ENCODE results near the gene TMEM272. TPM values are rescaled to one million over a fixed set of nuclear protein-coding genes. Genes with fewer than 3 reads are reported as not detected.

The TMEM272 gene
- total and polyA plus RNA-seq, 2 of the 13 experiments (the other 11 are each of a cell fraction or from before 2014, with no cell fraction given) = 0.37 to 0.62 TPM

GRCh38 chr13:51885651-51886050, 40.7 kb upstream of the TMEM272 start:
- CTCF ChIA-PET (ENCODE audit: low intra/inter-chr PET ratio, low total read pairs) = no interaction called here
- Histone ChIP-seq H3K4me3 (replicated peaks in 1 of 3; ENCODE audit: insufficient read depth in 1 of 3, low read depth in 2 of 3, low read length in 3 of 3) (no peak overlapping the region), H3K27me3 (ENCODE audit: control insufficient read depth in 1 of 2, insufficient read depth in 2 of 2, low read length in 2 of 2) (no peaks in the 10 kb centered on the region), H4K20me1 (ENCODE audit: insufficient read depth, low read length) (no peaks in the 10 kb centered on the region), H3K36me3 (replicated peaks in 1 of 2; ENCODE audit: control insufficient read depth in 1 of 2, insufficient read depth in 2 of 2, low read length in 2 of 2) (0 out of 5 replicates have a peak, but pooled peaks cover 0 to 3% of the 10 kb centered on the region in 2 experiments), H3K9me3 (ENCODE audit: low read length) (no peaks in the 10 kb centered on the region), H2AFZ (ENCODE audit: low read length) (no peak overlapping the region), H3K9ac (ENCODE audit: insufficient read depth, low read depth, low read length) (no peak overlapping the region), H3K4me2 (ENCODE audit: low read depth, low read length) (no peak overlapping the region), H3K79me2 (ENCODE audit: insufficient read depth, low read length) (no peaks in the 10 kb centered on the region), H3K4me1 (ENCODE audit: insufficient read depth, low read length) (no peaks in the 10 kb centered on the region), H3K27ac (ENCODE audit: extremely low read length, insufficient read depth, low read length) (no peak overlapping the region)
- TF ChIP-seq STAT5B (CRISPR knock-in tag; IDR thresholded peaks at IDR 0.05) (no peak), JDP2 (CRISPR knock-in tag; IDR thresholded peaks at IDR 0.05; ENCODE audit: borderline replicate concordance) (no peak), ZNF260 (CRISPR knock-in tag; IDR thresholded peaks at IDR 0.05; ENCODE audit: borderline replicate concordance, low read depth) (no peak), ZFY (CRISPR knock-in tag; IDR thresholded peaks at IDR 0.05) (no peak), RXRA (CRISPR knock-in tag; IDR thresholded peaks at IDR 0.05) (no peak), ZNF362 (CRISPR knock-in tag; IDR thresholded peaks at IDR 0.05; ENCODE audit: borderline replicate concordance) (no peak)
- no peak for FAIRE-seq
- no peak for ATAC-seq
- in situ Hi-C loops (cut with HindIII; ENCODE audit: extremely low pct_ligation_motif_present, low pct_unique_long_range_greater_than_20kb) (no loop called here), intact Hi-C loops (cut with micrococcal nuclease; ENCODE audit: unreplicated experiment) (no loop called here)
- DNase-seq (ENCODE audit: low spot score) = no peak
- 98% methylated on average over 2 of the region's 2 CpGs for WGBS (ENCODE audit: low lambda C conversion rate)
- BruUV-seq (replicated peaks) = no TSS peak
- POLR2A ChIA-PET = no interaction called here

- CTCF ChIA-PET (ENCODE audit: low intra/inter-chr PET ratio, low total read pairs) = no interaction called here
- no TSS peak for BruUV-seq (replicated peaks)
- no peak for TF ChIP-seq NFKBIZ (CRISPR knock-in tag; IDR thresholded peaks at IDR 0.05)
- no peak for TF ChIP-seq ZNF414 (CRISPR knock-in tag; IDR thresholded peaks at IDR 0.05)
- TF ChIP-seq ZNF746 (CRISPR knock-in tag; IDR thresholded peaks at IDR 0.05) = no peak
- no peak for TF ChIP-seq TEAD2 (CRISPR knock-in tag; IDR thresholded peaks at IDR 0.05)
- TF ChIP-seq PHF21A (CRISPR knock-in tag; IDR thresholded peaks at IDR 0.05) = no peak
- TF ChIP-seq PLSCR1 (CRISPR knock-in tag; IDR thresholded peaks at IDR 0.05; ENCODE audit: borderline replicate concordance) = no peak
- no peak for TF ChIP-seq SRSF9 (IDR thresholded peaks at IDR 0.05; ENCODE audit: borderline replicate concordance, insufficient read depth, low read depth, low read length, poor library complexity, severe bottlenecking)
- TF ChIP-seq PAX8 (CRISPR knock-in tag; IDR thresholded peaks at IDR 0.05; ENCODE audit: borderline replicate concordance) = no peak
- TF ChIP-seq ZFP82 (CRISPR knock-in tag; IDR thresholded peaks at IDR 0.05; ENCODE audit: borderline replicate concordance) = no peak
- no peak for TF ChIP-seq ZBTB38 (CRISPR knock-in tag; IDR thresholded peaks at IDR 0.05)
- no peak for TF ChIP-seq DNMT3B (CRISPR knock-in tag; conservative IDR thresholded peaks at IDR 0.05)
These were observed 38.2 kb upstream of the TMEM272 start for GRCh38 chr13:51883226-51883600.

More at GRCh38 chr13:51883226-51883600, 38.2 kb upstream of the TMEM272 start:
- H4K20me1 ChIP-seq (ENCODE audit: insufficient read depth, low read length) = no peaks in the 10 kb centered on the region
- H3K4me3 ChIP-seq (replicated peaks in 1 of 3; ENCODE audit: insufficient read depth in 1 of 3, low read depth in 2 of 3, low read length in 3 of 3) = no peak overlapping the region
- no peaks in the 10 kb centered on the region for H3K79me2 ChIP-seq (ENCODE audit: insufficient read depth, low read length)
- intact Hi-C loops (cut with micrococcal nuclease; ENCODE audit: unreplicated experiment) = no loop called here
- H3K4me1 ChIP-seq (ENCODE audit: insufficient read depth, low read length) = peaks cover 6% of the 10 kb centered on the region; the same call in 1 of the 2 replicates
- no peak overlapping the region for H3K27ac ChIP-seq (ENCODE audit: extremely low read length, insufficient read depth, low read length)
- 0 out of 5 replicates have a peak, but pooled peaks cover 0 to 3% of the 10 kb centered on the region in 2 experiments for H3K36me3 ChIP-seq (replicated peaks in 1 of 2; ENCODE audit: control insufficient read depth in 1 of 2, insufficient read depth in 2 of 2, low read length in 2 of 2)
- in situ Hi-C loops (cut with HindIII; ENCODE audit: extremely low pct_ligation_motif_present, low pct_unique_long_range_greater_than_20kb) = no loop called here
- no peaks in the 10 kb centered on the region for H3K9me3 ChIP-seq (ENCODE audit: low read length)
- FAIRE-seq = no peak
- no peak overlapping the region for H2AFZ ChIP-seq (ENCODE audit: low read length)
- no peak for ATAC-seq
- no peak overlapping the region for H3K9ac ChIP-seq (ENCODE audit: insufficient read depth, low read depth, low read length)
- POLR2A ChIA-PET = no interaction called here
- H3K4me2 ChIP-seq (ENCODE audit: low read depth, low read length) = no peak overlapping the region
- no peak for DNase-seq (ENCODE audit: low spot score)
- 78% methylated on average over 5 of the region's 5 CpGs for WGBS (ENCODE audit: low lambda C conversion rate)
- no peaks in the 10 kb centered on the region for H3K27me3 ChIP-seq (ENCODE audit: control insufficient read depth in 1 of 2, insufficient read depth in 2 of 2, low read length in 2 of 2)

Data from HepG2 (cell line).